Sigmoid colon (tissue), 3 donors: Measurements from ENCODE around the gene IGF2R.

Experiments used
- CTCF ChIP-seq, 4 experiments: fragments of 450-650 bp in 3 of 4; fragments of 200-600 bp in 1 of 4; IDR thresholded peaks; one replicate each; pipeline ENCODE4 v1.5.1; 2016 to 2019; ENCODE audit warnings: antibody characterized with exemption in 4 of 4, mild to moderate bottlenecking in 3 of 4, moderate library complexity in 2 of 4
- POLR2A ChIP-seq, 2 donors: fragments of 450-650 bp; IDR thresholded peaks; one replicate each; pipeline ENCODE4 v1.6.1; 2016; ENCODE audit warnings: antibody characterized with exemption in 2 of 2, mild to moderate bottlenecking in 2 of 2, moderate library complexity in 2 of 2

- TF ChIP-seq CTCF (IDR thresholded peaks at IDR 0.05) (no peak), POLR2A (IDR thresholded peaks at IDR 0.05) (no peak)
Observed at GRCh38 chr6:160154471-160154870, 185.6 kb downstream of the IGF2R start.
